Mucosa of descending colon (tissue), 3 donors: ENCODE data around the gene RRM2. TPM values are rescaled to one million over a fixed set of nuclear protein-coding genes. Genes with fewer than 3 reads are reported as not detected.
A peak's percentile ranks its signal among the peaks of the same experiment; 100 is the strongest.

ENCODE experiments used
- ATAC-seq: fragments of 200-7000 bp; cut with Tn5 transposase; one replicate; pipeline ENCODE4 v1.9.1; 2020; ENCODE audit warnings: mild to moderate bottlenecking, moderate library complexity
- DNase-seq, 3 donors: peaks; one replicate each; pipeline ENCODE4 v3.0.0-alpha.2; 2020
- H3K36me3 ChIP-seq: fragments of 200-600 bp; one replicate; pipeline ENCODE4 v1.8.0; 2021; ENCODE audit warnings: low read depth, mild to moderate bottlenecking
- H3K4me1 ChIP-seq: fragments of 200-600 bp; one replicate; pipeline ENCODE4 v1.8.0; 2021; ENCODE audit warnings: low read depth, mild to moderate bottlenecking
- H3K4me3 ChIP-seq: fragments of 200-600 bp; one replicate; pipeline ENCODE4 v1.8.0; 2021; ENCODE audit warnings: mild to moderate bottlenecking
- H3K9me3 ChIP-seq: fragments of 200-600 bp; one replicate; pipeline ENCODE4 v1.8.0; 2021; ENCODE audit warnings: mild to moderate bottlenecking
- intact Hi-C, 2 donors: fragments of 100-400 bp; cut with DNase I in 1 of 2; cut with micrococcal nuclease in 1 of 2; formaldehyde crosslinking; loops; one replicate each; pipeline versions ENCODE4 v1.11.0 to v1.11.1; 2022; cut with DNase I, micrococcal nuclease
- total RNA-seq, 3 donors: library from RNA; stranded (reverse); fragmentation: NEBNext Ultra II Directional in 2 of 3; extraction: Animal tissue kit (Norgen Biotek cat#: 25700) in 2 of 3; gene quantifications; one replicate each; pipeline versions ENCODE4 v1.2.1 to v1.2.4, GENCODE V29; 2021 to 2023
- TF ChIP-seq, protein P1 (sequence below): fragments of 200-600 bp; IDR thresholded peaks from one replicate; pipeline ENCODE4 v1.8.0; 2022; ENCODE audit warnings: antibody characterized with exemption, mild to moderate bottlenecking
- donor health status: DM: no; HTN: no; CAD: no; lungs with moderate emphysema.
- donor health status: DM: no; HTN: no; CAD: no.
- donor health status: DM: no; HTN: yes; CAD: no.

The RRM2 gene
- total RNA-seq, 3 donors from 2014 or later = 8.5 to 65.3 (median 12.5) TPM

DNA sequence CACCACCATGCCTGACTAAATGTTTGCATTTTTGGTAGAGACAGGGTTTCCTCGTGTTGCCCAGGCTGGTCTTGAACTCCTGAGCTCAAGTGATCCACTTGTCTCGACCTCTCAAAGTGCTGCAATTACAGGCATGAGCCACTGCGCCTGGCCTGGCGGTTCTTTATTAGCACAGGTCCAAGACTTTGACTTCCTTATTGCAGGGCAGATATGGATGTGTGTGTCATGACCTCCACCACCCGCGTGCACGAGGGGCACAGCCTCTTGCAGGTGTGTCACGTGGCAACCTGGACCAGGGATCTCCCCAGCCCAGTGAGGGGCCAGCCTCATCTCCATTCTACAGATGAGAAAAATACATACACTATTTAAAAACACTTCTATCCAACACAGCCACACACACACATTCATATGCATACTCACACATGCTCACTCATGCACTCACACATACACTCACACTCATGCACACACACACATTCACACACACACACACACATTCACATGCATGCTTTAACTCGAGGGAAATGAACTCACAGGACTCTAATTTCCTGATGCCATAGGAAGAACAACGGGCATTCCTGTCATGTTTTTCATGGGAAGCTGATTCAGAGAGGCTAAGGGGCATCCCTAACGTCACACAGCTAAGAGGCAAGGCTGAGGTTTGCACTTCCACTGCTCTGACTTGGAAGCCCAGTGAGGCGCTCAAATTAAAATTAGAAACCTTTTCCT lies 38.8 kb downstream of the RRM2 start:
- Histone ChIP-seq H3K9me3 (no peaks in the 10 kb centered on the region), H3K4me3 (no peak overlapping the region), H3K36me3 (no peaks in the 10 kb centered on the region), H3K4me1 (peaks cover 4% of the 10 kb centered on the region)
- ATAC-seq (peak; percentile 89), DNase-seq (peak; percentile 56 to 75 (median 68))
- TF ChIP-seq, protein P1, sequence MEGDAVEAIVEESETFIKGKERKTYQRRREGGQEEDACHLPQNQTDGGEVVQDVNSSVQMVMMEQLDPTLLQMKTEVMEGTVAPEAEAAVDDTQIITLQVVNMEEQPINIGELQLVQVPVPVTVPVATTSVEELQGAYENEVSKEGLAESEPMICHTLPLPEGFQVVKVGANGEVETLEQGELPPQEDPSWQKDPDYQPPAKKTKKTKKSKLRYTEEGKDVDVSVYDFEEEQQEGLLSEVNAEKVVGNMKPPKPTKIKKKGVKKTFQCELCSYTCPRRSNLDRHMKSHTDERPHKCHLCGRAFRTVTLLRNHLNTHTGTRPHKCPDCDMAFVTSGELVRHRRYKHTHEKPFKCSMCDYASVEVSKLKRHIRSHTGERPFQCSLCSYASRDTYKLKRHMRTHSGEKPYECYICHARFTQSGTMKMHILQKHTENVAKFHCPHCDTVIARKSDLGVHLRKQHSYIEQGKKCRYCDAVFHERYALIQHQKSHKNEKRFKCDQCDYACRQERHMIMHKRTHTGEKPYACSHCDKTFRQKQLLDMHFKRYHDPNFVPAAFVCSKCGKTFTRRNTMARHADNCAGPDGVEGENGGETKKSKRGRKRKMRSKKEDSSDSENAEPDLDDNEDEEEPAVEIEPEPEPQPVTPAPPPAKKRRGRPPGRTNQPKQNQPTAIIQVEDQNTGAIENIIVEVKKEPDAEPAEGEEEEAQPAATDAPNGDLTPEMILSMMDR = no peak
- intact Hi-C loops = no loop called here

DNA sequence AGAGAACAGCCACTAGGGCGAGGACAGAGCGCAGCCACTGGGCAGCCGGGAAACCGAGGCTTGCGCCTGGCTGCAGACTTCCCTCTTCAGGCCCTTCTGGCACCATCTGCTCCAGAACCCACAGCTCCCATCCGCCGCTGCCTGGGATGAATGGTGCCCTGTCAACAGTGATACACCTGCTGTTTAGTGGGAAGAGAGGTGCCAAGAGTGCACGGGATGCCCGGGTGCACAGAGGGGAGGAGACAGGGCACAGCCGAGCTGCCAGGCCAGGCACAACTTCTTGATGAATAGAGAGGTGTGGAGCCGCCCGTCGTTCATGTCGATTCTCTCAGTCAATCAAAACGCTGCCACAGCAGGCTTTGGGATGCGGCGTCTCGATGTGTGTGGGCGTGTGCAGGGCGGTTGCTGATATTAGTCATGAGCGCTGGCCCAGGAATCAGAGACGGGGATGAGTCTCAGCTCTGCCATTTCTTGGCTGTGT lies 39.5 kb downstream of the RRM2 start:
- Histone ChIP-seq H3K36me3 (no peaks in the 10 kb centered on the region), H3K4me1 (peaks cover 4% of the 10 kb centered on the region), H3K9me3 (no peaks in the 10 kb centered on the region), H3K4me3 (no peak overlapping the region)
- DNase-seq (peak in 2 of 3 donors; percentile 18 to 63), ATAC-seq (peak; percentile 69)
- TF ChIP-seq, protein P1 = no peak
- intact Hi-C loops = no loop called here

DNA sequence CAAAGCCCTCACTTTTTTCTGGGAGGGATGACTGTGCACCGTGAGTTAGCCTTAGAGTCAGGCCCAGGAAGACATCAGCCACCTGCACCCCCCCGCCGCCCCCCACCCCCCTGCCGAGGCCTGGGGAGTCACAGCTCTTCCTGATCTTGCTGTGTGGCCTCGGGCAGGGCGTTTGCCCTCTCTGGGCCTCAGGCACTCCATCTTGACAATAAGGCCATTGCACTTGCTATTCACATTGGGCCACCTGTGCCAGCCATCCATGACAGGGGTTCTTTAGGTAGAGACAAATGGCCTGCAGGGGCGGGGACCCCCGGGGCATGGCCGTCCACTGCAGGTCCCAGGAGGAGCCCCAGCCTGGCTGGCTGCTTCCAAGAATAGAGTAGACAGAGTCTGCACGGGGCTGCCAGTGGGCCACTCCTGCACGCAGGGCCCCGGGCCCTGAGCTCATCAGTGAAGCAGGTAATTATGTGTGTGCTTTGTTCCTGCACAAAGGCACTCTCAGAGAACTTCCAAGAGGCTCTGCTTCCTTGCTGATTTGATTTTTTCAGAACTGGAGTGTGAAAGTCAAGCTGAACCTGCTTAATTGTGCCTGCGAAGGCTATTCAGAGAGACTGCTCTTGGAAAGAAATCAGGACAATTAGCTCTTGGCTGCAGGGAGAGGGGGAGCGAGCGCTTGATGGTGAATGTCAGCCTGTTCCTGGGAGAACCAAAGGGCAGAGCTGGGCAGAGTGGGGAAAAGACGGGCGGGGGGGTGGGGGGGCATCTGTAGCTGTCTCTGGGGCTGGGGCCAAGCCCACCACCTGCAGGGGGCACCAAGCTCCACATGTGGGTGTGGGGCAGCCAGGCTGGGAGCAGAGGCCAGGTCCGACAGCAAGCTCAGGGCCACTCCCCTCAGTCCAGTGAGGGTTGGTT lies 40.3 kb downstream of the RRM2 start:
- ATAC-seq (no peak), DNase-seq (peak in 1 of 3 donors; percentile 35)
- Histone ChIP-seq H3K9me3 (no peaks in the 10 kb centered on the region), H3K4me3 (no peak overlapping the region), H3K4me1 (peaks cover 4% of the 10 kb centered on the region), H3K36me3 (no peaks in the 10 kb centered on the region)
- intact Hi-C loops = no loop called here
- TF ChIP-seq, protein P1 = no peak

DNA sequence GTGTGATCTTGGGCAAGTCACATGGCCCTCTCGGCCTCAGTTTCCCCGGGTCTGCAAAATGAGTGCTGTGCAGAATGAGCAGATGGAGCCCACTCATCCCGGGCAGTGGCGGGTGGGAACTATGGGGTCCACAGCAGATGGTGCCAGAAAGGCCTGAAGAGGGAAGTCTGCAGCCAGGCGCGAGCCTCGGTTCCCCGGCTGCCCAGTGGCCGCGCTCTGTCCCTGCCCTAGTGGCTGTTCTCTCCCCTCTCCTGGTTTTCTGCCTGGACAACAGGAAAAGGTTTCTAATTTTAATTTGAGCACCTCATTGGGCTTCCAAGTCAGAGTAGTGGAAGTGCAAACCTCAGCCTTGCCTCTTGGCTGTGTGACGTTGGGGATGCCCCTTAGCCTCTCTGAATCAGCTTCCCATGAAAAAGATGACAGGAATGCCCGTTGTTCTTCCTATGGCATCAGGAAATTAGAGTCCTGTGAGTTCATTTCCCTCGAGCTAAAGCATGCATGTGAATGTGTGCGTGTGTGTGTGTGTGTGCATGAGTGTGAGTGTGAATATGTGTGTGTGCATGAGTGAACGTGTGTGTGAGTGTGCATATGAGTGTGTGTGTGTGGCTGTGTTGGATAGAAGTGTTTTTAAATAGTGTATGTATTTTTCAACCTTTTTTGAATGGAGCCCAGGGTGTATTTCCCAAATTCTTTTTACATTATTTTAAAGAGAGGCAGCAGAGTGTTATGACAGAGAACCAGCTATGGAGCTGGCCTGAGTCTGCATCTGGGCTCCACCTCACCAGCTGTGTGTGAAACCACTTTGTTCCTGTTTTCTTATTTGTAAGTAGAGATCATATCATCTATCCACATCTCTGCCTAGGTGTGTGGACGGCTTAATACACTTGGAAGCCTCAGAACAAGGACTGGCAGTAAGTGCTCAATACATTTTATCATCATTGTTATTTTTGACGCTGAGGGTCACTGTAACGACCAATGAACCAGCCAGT lies 41.3 kb downstream of the RRM2 start:
- TF ChIP-seq, protein P1 = no peak
- Histone ChIP-seq H3K36me3 (no peaks in the 10 kb centered on the region), H3K4me1 (peaks cover 4% of the 10 kb centered on the region), H3K9me3 (no peaks in the 10 kb centered on the region), H3K4me3 (no peak overlapping the region)
- intact Hi-C loops = no loop called here
- DNase-seq (no peak), ATAC-seq (no peak)

DNA sequence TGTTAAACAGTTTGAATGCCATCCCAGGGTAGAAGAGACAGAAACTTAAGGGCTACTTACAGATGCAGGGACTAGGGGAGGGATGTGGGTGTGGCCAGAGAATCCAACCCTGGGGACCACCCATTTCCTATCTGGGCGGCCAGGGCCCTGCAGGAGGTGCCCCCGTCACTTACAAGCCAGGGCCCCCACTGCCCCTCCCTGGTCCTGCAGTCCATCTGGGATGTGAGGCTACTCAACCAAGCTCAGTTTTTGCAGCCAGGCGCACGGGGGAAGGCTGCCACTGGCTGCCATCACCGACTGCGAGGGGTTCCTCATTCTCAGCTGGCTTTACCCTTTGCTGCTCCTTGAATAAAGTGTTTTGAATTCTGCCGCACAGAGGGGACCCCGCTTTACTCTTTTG lies 42.1 kb downstream of the RRM2 start:
- H3K9me3 ChIP-seq = no peaks in the 10 kb centered on the region
- no peak for DNase-seq
- no peak for ATAC-seq
- H3K36me3 ChIP-seq = no peaks in the 10 kb centered on the region
- TF ChIP-seq, protein P1 = no peak
- intact Hi-C loops = no loop called here
- H3K4me3 ChIP-seq = no peak overlapping the region
- H3K4me1 ChIP-seq = peaks cover 4% of the 10 kb centered on the region
